Activated CD4-positive, alpha-beta T cell treated with anti-CD3 and anti-CD28 coated beads, Interleukin-2, amount 10 ng/mL, durations not matched to agents 7 days and 5 days (primary cell): Measurements from ENCODE around the gene RARG. TPM values are rescaled to one million over a fixed set of nuclear protein-coding genes. Genes with fewer than 3 reads are reported as not detected.
A peak's percentile ranks its signal among the peaks of the same experiment; 100 is the strongest.

Source experiments
- CTCF ChIA-PET: fragments of 350-600 bp; sonication (Branson Sonifier 250); formaldehyde crosslinking; loops from one replicate; lab custom pipeline; 2021; ENCODE audit warnings: antibody characterized with exemption; lab: Charles Lee
- POLR2A ChIA-PET: fragments of 350-600 bp; sonication (Branson Sonifier 250); formaldehyde crosslinking; loops from one replicate; lab custom pipeline; 2021; ENCODE audit warnings: antibody characterized with exemption; lab: Charles Lee
- DNase-seq: peaks from one replicate; pipeline ENCODE4 v3.0.0-alpha.2; 2020
- H3K27ac Mint-ChIP-seq: one replicate; pipeline ENCODE4 v1.8.0; 2021; ENCODE audit warnings: mild to moderate bottlenecking, moderate library complexity, mixed read lengths
- H3K27me3 Mint-ChIP-seq: one replicate; pipeline ENCODE4 v1.8.0; 2021; ENCODE audit warnings: mixed read lengths
- H3K36me3 Mint-ChIP-seq: one replicate; pipeline ENCODE4 v1.8.0; 2021; ENCODE audit warnings: low read depth, mixed read lengths
- H3K4me1 Mint-ChIP-seq: one replicate; pipeline ENCODE4 v1.8.0; 2021; ENCODE audit warnings: mixed read lengths
- H3K4me3 Mint-ChIP-seq: one replicate; pipeline ENCODE4 v1.8.0; 2021; ENCODE audit warnings: mild to moderate bottlenecking, moderate library complexity, mixed read lengths
- H3K9me3 Mint-ChIP-seq: one replicate; pipeline ENCODE4 v1.8.0; 2021; ENCODE audit warnings: mixed read lengths
- total RNA-seq, 2 experiments: library from RNA; stranded (reverse); gene quantifications; one replicate each; pipeline ENCODE4 v1.2.3, GENCODE V29; 2021

Gene RARG
- total RNA-seq, 2 experiments from 2014 or later: 58.3 to 59.7 TPM

DNA sequence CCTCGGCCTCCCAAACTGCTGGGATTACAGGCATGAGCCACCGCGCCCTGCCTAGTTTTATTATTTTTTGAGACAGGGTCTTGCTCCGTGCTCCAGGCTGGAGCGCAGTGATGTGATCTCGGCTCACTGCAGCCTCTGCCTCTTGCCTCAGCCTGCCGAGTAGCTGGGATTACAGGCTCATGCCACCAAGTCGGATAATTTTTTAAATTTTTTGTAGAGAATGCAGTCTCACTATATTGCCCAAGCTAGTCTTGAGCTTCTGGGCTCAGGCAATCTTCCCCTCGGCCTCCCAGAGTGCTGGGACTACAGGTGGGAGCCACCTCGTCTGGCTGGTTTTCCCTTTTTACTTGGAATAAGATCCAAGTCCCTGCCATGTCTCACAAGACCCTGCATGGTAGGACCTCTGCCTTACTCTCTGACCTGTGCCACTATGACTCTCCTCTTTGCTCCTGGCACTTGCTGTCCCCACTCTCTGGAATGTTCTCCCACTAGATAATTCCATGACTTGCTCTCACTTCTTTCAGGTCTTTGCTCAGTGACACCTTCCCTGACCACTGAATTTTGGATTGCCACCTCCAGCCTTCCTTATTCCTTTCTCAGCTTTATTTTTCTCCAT is 7.7 kb upstream of the RARG start:
- Mint-ChIP-seq H3K9me3 (no peaks in the 10 kb centered on the region), H3K4me3 (no peak overlapping the region), H3K36me3 (no peaks in the 10 kb centered on the region), H3K4me1 (peaks cover 33% of the 10 kb centered on the region), H3K27ac (peak overlapping the region; percentile 57), H3K27me3 (peaks cover 14% of the 10 kb centered on the region)
- DNase-seq: no peak
- CTCF ChIA-PET: interaction anchor here (0.6 to 1.2 kb wide), 3 partner anchors 24 to 82 kb away, joined by 3 read pairs; partner anchors contain the start of gene AAAS
- POLR2A ChIA-PET: no interaction called here

GRCh38 chr12:53236443-53237111 is 4.6 kb upstream of the RARG start:
- H3K9me3 Mint-ChIP-seq: no peaks in the 10 kb centered on the region
- H3K4me1 Mint-ChIP-seq: peaks cover 46% of the 10 kb centered on the region
- DNase-seq: no peak
- peak overlapping the region; percentile 51 for H3K27ac Mint-ChIP-seq
- H3K27me3 Mint-ChIP-seq: no peaks in the 10 kb centered on the region
- CTCF ChIA-PET: interaction anchor here (0.8 to 3.1 kb wide), 12 partner anchors 10 to 85 kb away, joined by 3 to 12 read pairs (median 3); partner anchors contain the start of genes AAAS and ITGB7
- peaks cover 1% of the 10 kb centered on the region for H3K36me3 Mint-ChIP-seq
- no peak overlapping the region for H3K4me3 Mint-ChIP-seq
- POLR2A ChIA-PET: no interaction called here

- DNase-seq: no peak
- peaks cover 1% of the 10 kb centered on the region for H3K36me3 Mint-ChIP-seq
- no peaks in the 10 kb centered on the region for H3K9me3 Mint-ChIP-seq
- POLR2A ChIA-PET: no interaction called here
- peak overlapping the region; percentile 51 for H3K27ac Mint-ChIP-seq
- CTCF ChIA-PET: interaction anchor here (0.8 to 3.1 kb wide), 13 partner anchors 10 to 86 kb away, joined by 3 to 12 read pairs (median 4); partner anchors contain the start of genes AAAS and ITGB7
- H3K4me1 Mint-ChIP-seq: peaks cover 53% of the 10 kb centered on the region
- no peak overlapping the region for H3K4me3 Mint-ChIP-seq
- no peaks in the 10 kb centered on the region for H3K27me3 Mint-ChIP-seq
Observed at GRCh38 chr12:53235742-53236442, 3.9 kb upstream of the RARG start.

- H3K9me3 Mint-ChIP-seq: no peaks in the 10 kb centered on the region
- H3K4me3 Mint-ChIP-seq: no peak overlapping the region
- H3K4me1 Mint-ChIP-seq: peaks cover 55% of the 10 kb centered on the region
- ChIA-PET POLR2A (no interaction called here), CTCF (interaction anchor here (0.8 to 3.1 kb wide), 5 partner anchors 15 to 75 kb away, joined by 3 to 12 read pairs (median 6); no protein-coding TSS in a partner anchor)
- no peak overlapping the region for H3K27ac Mint-ChIP-seq
- no peak for DNase-seq
- H3K36me3 Mint-ChIP-seq: peaks cover 1% of the 10 kb centered on the region
- no peaks in the 10 kb centered on the region for H3K27me3 Mint-ChIP-seq
Observed at GRCh38 chr12:53235164-53235563, 3.2 kb upstream of the RARG start.

DNA sequence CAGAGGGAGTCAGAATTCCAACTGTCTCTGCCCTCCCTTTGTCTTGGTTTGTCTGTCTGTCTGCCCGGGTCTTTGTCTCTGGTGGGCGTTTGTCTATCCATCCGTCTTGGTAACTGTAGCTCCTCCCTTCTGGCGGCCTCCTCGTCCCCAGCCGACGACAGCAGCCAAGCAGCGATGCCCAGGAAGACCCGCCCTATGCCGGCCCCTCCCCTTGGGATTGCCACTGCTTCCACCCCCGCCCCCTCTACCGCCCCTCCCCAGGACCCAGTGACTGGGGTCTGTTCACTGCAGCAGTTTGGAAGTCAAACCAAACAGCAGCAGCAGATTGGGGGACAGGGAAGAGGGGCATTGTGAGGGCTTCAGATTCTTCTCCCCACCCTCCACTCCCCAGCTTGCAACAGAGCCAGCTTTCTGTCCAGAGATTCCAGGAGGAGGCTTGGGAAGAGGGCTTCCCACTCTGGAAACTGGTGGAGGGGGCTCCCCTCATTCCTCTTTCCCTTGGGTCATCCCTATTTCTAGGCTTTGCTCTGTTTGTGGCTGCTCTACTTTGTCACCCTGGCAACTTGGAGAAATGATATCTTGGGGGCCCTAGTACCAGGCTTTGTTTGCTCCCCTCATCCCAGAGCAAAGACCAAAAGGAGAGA is 2.4 kb upstream of the RARG start:
- ChIA-PET CTCF (interaction anchor here (0.9 to 3.1 kb wide), 4 partner anchors 11 to 74 kb away, joined by 4 to 12 read pairs (median 5); no protein-coding TSS in a partner anchor), POLR2A (no interaction called here)
- H3K4me3 Mint-ChIP-seq: no peak overlapping the region
- peaks cover 1% of the 10 kb centered on the region for H3K36me3 Mint-ChIP-seq
- no peak overlapping the region for H3K27ac Mint-ChIP-seq
- H3K27me3 Mint-ChIP-seq: no peaks in the 10 kb centered on the region
- no peaks in the 10 kb centered on the region for H3K9me3 Mint-ChIP-seq
- DNase-seq: no peak
- H3K4me1 Mint-ChIP-seq: peaks cover 60% of the 10 kb centered on the region

DNA sequence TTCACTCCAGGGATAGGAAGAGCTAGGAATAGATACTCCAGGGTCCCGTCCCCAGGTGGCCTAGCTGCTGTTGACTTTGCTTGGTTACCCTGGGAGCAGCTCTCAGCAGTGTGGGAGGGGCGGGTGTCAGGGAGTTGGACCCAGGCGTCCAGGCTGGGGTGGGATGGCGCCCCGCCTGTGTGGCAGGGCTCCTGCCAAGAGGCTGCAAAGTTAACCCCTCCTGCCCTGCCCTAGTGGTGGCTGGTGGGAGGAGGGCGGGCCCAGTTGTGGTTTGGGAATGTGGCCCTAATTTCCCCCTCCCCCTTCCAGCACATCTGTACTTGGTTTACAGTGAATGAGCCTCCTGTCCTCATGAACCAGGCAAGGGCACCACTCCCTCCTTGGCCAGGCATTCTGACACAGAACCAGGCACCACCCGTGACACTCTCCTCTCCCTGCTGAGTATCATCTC is 1.7 kb upstream of the RARG start:
- H3K27me3 Mint-ChIP-seq: no peaks in the 10 kb centered on the region
- CTCF ChIA-PET: interaction anchor here (0.6 to 2.3 kb wide), 5 partner anchors 10 to 74 kb away, joined by 3 to 6 read pairs (median 4); no protein-coding TSS in a partner anchor
- POLR2A ChIA-PET: no interaction called here
- peaks cover 63% of the 10 kb centered on the region for H3K4me1 Mint-ChIP-seq
- H3K27ac Mint-ChIP-seq: no peak overlapping the region
- peaks cover 3% of the 10 kb centered on the region for H3K36me3 Mint-ChIP-seq
- no peak for DNase-seq
- H3K9me3 Mint-ChIP-seq: no peaks in the 10 kb centered on the region
- no peak overlapping the region for H3K4me3 Mint-ChIP-seq

- ChIA-PET CTCF (interaction anchor here (0.6 to 1.5 kb wide), 3 partner anchors 16 to 51 kb away, joined by 3 to 4 read pairs (median 3); no protein-coding TSS in a partner anchor), POLR2A (no interaction called here)
- no peaks in the 10 kb centered on the region for H3K27me3 Mint-ChIP-seq
- peak; percentile 49 for DNase-seq
- H3K9me3 Mint-ChIP-seq: no peaks in the 10 kb centered on the region
- H3K36me3 Mint-ChIP-seq: peaks cover 3% of the 10 kb centered on the region
- peaks cover 65% of the 10 kb centered on the region for H3K4me1 Mint-ChIP-seq
- peak overlapping the region; percentile 81 for H3K4me3 Mint-ChIP-seq
- H3K27ac Mint-ChIP-seq: peak overlapping the region; percentile 71
Observed at GRCh38 chr12:53232646-53233461, 845 bp upstream of the RARG start.

DNA sequence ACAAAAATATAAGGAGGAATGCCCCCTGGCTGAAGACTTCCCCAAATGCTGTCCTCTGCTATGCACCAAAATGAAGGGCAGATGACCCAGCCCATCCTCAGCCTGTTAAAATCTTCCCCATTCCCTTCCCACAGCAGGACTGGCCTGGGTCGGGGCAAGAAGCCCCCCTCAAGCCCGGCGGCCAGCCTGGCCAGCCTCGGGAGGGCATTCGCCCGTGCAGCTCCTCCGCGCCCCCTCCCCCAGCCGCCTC is 413 bp downstream of the RARG start:
- DNase-seq: no peak
- H3K9me3 Mint-ChIP-seq: no peaks in the 10 kb centered on the region
- ChIA-PET POLR2A (no interaction called here), CTCF (interaction anchor here (1.1 to 1.6 kb wide), 3 partner anchors 18 to 63 kb away, joined by 3 to 7 read pairs (median 3); partner anchors contain the start of gene PFDN5)
- peaks cover 61% of the 10 kb centered on the region for H3K4me1 Mint-ChIP-seq
- H3K27ac Mint-ChIP-seq: no peak overlapping the region
- peaks cover 9% of the 10 kb centered on the region for H3K36me3 Mint-ChIP-seq
- H3K27me3 Mint-ChIP-seq: no peaks in the 10 kb centered on the region
- H3K4me3 Mint-ChIP-seq: peak overlapping the region; percentile 56

- Mint-ChIP-seq H3K27ac (no peak overlapping the region), H3K4me1 (peaks cover 58% of the 10 kb centered on the region), H3K36me3 (peaks cover 16% of the 10 kb centered on the region), H3K4me3 (peak overlapping the region; percentile 29), H3K27me3 (no peaks in the 10 kb centered on the region), H3K9me3 (no peaks in the 10 kb centered on the region)
- no peak for DNase-seq
- ChIA-PET POLR2A (no interaction called here), CTCF (interaction anchor here (0.8 to 1.6 kb wide), 4 partner anchors 9 to 126 kb away, joined by 3 to 7 read pairs (median 3); no protein-coding TSS in a partner anchor)
Observed at GRCh38 chr12:53230108-53230845, 1.7 kb downstream of the RARG start.

- Mint-ChIP-seq H3K36me3 (peaks cover 21% of the 10 kb centered on the region), H3K27me3 (no peaks in the 10 kb centered on the region), H3K4me3 (no peak overlapping the region), H3K4me1 (peaks cover 61% of the 10 kb centered on the region), H3K27ac (peak overlapping the region; percentile 38), H3K9me3 (no peaks in the 10 kb centered on the region)
- POLR2A ChIA-PET: no interaction called here
- CTCF ChIA-PET: interaction anchor here (0.6 to 1.4 kb wide), 4 partner anchors 8 to 125 kb away, joined by 3 read pairs; partner anchors contain the start of gene ESPL1
- no peak for DNase-seq
Observed at GRCh38 chr12:53229454-53229853, 2.6 kb downstream of the RARG start.

GRCh38 chr12:53227836-53228235 is 4.2 kb downstream of the RARG start:
- no peak overlapping the region for H3K4me3 Mint-ChIP-seq
- H3K9me3 Mint-ChIP-seq: no peaks in the 10 kb centered on the region
- no peak for DNase-seq
- H3K27ac Mint-ChIP-seq: no peak overlapping the region
- peaks cover 20% of the 10 kb centered on the region for H3K36me3 Mint-ChIP-seq
- no peaks in the 10 kb centered on the region for H3K27me3 Mint-ChIP-seq
- ChIA-PET CTCF (interaction anchor here (0.7 to 2.8 kb wide), 2 partner anchors 14 to 125 kb away, joined by 3 to 7 read pairs; partner anchors contain the start of gene SOAT2), POLR2A (interaction anchor here (0.6 kb wide), 1 partner anchor 33 kb away, joined by 3 read pairs; no protein-coding TSS in a partner anchor)
- peaks cover 63% of the 10 kb centered on the region for H3K4me1 Mint-ChIP-seq
